ENCODE results near the gene BTAF1.

Gene BTAF1

GRCh38 chr10:91923371-91924211, at the start of gene BTAF1:
BTAF1 (plus strand) TSS chr10:91923770; CDS start chr10:91924077, 307 bp downstream.
- TF ChIP-seq, protein P1, sequence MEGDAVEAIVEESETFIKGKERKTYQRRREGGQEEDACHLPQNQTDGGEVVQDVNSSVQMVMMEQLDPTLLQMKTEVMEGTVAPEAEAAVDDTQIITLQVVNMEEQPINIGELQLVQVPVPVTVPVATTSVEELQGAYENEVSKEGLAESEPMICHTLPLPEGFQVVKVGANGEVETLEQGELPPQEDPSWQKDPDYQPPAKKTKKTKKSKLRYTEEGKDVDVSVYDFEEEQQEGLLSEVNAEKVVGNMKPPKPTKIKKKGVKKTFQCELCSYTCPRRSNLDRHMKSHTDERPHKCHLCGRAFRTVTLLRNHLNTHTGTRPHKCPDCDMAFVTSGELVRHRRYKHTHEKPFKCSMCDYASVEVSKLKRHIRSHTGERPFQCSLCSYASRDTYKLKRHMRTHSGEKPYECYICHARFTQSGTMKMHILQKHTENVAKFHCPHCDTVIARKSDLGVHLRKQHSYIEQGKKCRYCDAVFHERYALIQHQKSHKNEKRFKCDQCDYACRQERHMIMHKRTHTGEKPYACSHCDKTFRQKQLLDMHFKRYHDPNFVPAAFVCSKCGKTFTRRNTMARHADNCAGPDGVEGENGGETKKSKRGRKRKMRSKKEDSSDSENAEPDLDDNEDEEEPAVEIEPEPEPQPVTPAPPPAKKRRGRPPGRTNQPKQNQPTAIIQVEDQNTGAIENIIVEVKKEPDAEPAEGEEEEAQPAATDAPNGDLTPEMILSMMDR (conservative IDR thresholded peaks at IDR 0.05; ENCODE audit: low read depth, low read length): no peak
- peak; percentile 94 for DNase-seq (ENCODE audit: low read depth)
- peak within 1 kb of the TSS; percentile 89 for H3K4me3 ChIP-seq (ENCODE audit: low read depth, low read length)

DNA sequence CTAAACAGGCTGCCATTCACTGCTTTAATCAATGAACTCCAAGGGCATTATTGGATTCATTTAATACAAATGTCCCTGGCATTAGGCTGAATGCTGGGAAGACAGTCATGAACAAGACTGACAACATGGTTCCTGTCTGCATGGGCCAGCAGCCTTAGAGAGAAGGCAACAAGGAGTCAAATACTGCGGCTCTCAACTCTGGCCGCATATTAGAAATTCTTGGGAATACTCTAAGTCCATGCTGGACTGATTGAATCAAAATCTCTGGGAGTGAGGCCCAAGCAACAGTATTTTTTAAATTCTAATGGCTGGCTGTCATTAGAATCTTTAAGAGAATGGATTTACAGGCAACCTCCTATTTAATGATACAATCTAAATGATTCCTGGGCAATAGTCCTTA, 48.4 kb upstream of the BTAF1 start:
- TF ChIP-seq, protein P1 (conservative IDR thresholded peaks at IDR 0.05; ENCODE audit: low read depth, low read length): no peak
- no peak for DNase-seq (ENCODE audit: low read depth)
- no peak overlapping the region for H3K4me3 ChIP-seq (ENCODE audit: low read depth, low read length)

DNA sequence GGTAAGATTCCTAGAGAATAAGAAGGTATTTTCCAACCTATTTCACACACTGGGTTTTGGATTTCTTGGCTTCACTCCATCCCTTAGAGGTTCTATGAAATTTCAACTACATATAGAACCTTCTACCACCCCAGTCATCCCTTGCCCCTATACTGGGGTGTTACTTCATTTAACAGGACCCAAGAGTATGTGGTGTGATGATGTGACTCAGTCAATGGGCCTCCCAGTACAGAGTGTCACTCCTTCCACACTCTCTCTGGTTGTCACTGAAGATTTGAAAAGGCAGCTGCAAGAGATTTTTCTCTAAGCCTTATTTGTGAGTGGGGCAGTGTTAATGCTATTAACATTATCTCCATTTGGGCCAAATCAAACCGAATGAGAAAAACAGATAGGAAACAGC, 47.8 kb upstream of the BTAF1 start:
- DNase-seq (ENCODE audit: low read depth): no peak
- TF ChIP-seq, protein P1 (conservative IDR thresholded peaks at IDR 0.05; ENCODE audit: low read depth, low read length): no peak

GRCh38 chr10:91879515-91880170, 43.9 kb upstream of the BTAF1 start:
- H3K4me3 ChIP-seq (ENCODE audit: low read depth, low read length): no peak overlapping the region
- no peak for DNase-seq (ENCODE audit: low read depth)
- TF ChIP-seq, protein P1 (conservative IDR thresholded peaks at IDR 0.05; ENCODE audit: low read depth, low read length): no peak

More for the DNA sequence above, 47.8 kb upstream of the BTAF1 start:
- H3K4me3 ChIP-seq (ENCODE audit: low read depth, low read length): no peak overlapping the region

DNA sequence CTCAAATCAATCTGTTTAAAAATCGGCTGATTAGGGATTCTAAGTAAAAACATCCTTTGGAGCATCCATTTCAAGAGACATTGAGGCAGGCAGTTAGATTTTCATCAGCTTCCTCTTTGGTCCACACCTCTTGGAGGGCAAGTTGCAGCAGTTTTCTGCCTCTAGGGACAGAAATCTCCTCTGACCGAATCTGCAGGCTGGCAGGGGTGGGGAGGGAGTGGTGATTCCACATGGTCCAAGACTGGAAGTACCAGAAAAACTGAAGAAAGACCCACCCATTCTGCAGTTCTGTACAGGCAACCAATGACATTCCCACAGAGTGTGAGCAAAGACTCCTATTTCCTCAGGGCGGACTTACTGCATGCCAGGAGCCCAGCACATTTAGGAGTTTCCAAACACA, 43.3 kb upstream of the BTAF1 start:
- H3K4me3 ChIP-seq (ENCODE audit: low read depth, low read length): no peak overlapping the region
- TF ChIP-seq, protein P1 (conservative IDR thresholded peaks at IDR 0.05; ENCODE audit: low read depth, low read length): no peak
- no peak for DNase-seq (ENCODE audit: low read depth)

DNA sequence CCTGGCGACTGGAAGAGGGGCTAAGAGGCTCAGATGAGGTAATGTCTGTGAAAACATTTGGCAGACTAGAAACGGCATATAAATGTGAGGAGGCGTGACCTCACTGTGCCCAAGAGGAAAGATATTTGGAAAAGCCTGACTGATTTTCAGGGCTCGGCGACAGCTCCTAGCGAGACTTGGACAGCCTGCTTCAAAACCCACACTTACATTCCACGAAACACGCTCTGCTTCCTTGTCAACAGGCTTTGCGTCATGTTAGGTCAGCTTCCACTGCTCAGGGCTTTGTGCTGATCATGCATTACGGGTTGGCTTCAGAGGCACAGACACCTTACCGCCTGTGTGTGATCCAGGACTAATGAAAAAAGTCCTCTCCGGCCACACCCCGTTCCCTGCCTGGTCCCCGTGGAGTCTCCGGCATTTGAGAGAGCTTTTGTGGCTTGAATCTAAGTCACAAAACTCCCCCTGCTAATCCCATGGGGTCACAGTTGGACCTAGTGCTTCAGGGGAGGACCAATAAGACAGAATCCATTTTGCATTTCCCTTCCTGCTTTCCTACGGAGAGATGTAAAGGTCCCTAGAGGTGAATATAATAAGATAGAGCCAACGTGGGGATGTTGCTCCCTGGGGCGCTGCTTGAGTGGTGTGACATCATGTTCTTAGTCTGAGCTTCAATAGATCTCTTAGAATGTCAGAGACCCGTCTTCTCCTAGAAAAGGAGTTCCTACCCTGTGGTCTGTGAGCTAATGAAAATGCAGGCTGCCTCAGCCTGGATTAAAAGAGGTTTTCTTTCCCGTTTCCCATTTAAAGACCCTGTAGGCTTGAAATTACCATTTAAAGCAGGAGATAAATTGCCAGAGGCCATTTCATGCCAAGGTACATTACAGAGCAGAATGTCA, 39.8 kb upstream of the BTAF1 start:
- TF ChIP-seq, protein P1 (conservative IDR thresholded peaks at IDR 0.05; ENCODE audit: low read depth, low read length): no peak
- peak; percentile 80 for DNase-seq (ENCODE audit: low read depth)
- no peak overlapping the region for H3K4me3 ChIP-seq (ENCODE audit: low read depth, low read length)
